ENCODE data around the gene WDR37.

- TF ChIP-seq CTCF (IDR thresholded peaks at IDR 0.05) = no peak
- TF ChIP-seq REST (IDR thresholded peaks at IDR 0.05; ENCODE audit: insufficient read depth in 1 of 2, low read depth in 2 of 2, low read length in 1 of 2) = no peak
- TF ChIP-seq POLR2AphosphoS5 (IDR thresholded peaks at IDR 0.05; ENCODE audit: low read depth, low read length) = no peak
- TF ChIP-seq SIN3A (IDR thresholded peaks at IDR 0.05; ENCODE audit: borderline replicate concordance, insufficient read depth, low read depth, low read length) = no peak
- TF ChIP-seq TCF7L2 (IDR thresholded peaks at IDR 0.05; ENCODE audit: low read depth, low read length) = no peak
Measured at GRCh38 chr10:1117651-1118050, 61.5 kb downstream of the WDR37 start.
